DLD1 (cell line): Measurements from ENCODE around the gene KRTAP4-4.
"Not testable (repeated sequence)": the region's sequence is repeated elsewhere in the genome, so short reads cannot be mapped to it uniquely, and the experiment has no call there.

ENCODE experiments used
- in situ Hi-C: cut with HindIII; loops from 2 replicates; pipeline ENCODE4 v1.10.0; 2017; ENCODE audit warnings: low sequenced_read_pairs

KRTAP4-4 gene

DNA sequence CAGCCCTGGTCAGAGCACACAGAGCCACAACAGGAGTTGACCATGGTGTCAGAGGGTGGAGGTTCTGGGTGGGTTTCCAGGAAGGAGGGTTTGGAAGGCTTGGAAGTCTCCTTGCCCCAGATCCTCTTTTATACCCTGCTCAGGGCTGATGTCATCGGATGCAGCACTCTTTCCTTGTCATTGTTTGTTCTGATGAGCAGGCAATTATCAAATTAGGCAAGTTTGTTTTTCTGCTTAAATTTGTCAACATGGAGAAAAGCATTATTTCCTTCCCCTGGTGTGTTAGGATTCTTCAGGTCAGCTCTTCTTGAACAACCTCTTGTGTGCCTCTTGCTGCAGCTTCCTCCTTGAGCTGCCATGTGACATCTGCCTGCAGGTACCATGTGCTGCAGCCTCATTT, at the start of gene KRTAP4-4:
Gene KRTAP4-4 (minus strand): TSS at position 101 of the 400 bp plus-strand sequence. CDS start 57 bp downstream, at position 44.
- in situ Hi-C loops, result no loop called here

DNA sequence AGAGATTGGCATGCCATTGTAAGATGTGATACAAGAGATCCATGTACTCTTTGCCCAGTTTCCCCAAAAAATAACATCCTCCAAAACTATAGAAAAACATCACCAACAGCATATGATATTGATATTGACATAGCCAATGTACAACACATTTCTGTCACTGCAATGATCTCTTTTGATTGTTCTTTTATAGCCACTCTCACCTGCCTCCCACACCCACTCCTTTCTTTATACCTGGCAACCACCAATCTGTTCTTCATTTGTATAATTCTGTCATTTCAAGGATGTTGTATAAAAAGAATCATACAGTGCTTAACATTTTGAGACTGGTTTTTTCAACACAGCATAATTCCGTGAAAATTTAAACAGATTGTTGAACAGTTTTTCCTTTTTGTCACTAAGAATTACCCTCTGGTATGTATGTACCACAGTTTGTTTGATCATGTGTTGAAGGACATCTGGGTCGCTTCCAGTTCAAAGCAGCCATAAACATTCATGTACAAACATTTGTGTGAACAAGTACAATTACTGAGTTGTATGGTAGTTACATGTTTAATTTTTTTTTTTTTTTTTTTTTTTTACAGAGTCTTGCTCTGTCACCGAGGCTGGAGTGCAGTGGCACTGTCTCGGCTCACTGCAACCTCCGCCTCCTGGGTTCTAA, 39.0 kb upstream of the KRTAP4-4 start:
- in situ Hi-C loops, result no loop called here

DNA sequence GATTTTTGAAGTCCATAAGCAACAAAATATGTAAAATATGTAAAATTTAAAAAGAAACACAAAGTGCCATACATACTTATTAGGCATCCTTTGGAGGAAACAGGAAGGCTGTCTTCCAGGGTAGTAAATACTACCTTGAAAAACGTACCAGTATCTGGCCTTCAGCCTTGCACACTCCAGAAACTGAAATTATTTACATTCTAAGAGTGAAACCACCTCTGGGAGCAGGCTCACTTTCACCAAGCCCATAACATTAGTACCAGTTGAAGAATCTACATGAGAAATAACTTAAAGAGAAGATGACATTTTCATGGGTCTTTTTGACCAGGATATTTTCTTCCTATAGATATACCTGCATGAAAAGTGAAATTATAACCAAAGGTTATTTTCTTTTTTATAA, 35.5 kb upstream of the KRTAP4-4 start:
- in situ Hi-C loops, result no loop called here

DNA sequence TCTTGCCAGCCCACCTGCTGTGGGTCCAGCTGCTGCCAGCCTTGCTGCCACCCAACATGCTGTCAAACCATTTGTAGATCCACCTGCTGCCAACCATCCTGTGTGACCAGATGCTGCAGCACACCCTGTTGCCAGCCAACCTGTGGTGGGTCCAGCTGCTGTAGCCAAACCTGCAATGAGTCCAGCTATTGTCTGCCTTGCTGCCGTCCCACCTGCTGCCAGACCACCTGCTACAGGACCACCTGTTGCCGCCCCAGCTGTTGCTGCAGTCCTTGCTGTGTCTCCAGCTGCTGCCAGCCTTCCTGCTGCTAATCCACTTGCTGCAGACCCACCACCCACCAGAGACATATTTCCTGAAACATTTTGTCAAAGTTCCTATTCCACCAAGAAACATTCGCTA, 29.8 kb upstream of the KRTAP4-4 start:
- in situ Hi-C loops, result no loop called here

DNA sequence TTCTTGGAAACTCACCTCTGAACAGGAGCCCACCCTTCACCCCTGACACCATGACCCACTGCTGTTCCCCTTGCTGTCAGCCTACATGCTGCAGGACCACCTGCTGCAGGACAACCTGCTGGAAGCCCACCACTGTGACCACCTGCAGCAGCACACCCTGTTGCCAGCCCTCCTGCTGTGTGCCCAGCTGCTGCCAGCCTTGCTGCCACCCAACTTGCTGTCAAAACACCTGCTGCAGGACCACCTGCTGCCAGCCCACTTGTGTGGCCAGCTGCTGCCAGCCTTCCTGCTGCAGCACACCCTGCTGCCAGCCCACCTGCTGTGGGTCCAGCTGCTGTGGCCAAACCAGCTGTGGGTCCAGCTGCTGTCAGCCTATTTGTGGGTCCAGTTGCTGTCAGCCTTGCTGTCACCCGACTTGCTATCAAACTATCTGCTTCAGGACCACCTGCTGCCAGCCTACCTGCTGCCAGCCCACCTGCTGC, 29.3 kb upstream of the KRTAP4-4 start, which contains the start of gene KRTAP9-1:
Gene KRTAP9-1 (plus strand): TSS at position 51 of the 482 bp plus-strand sequence. CDS start 0 bp downstream, at position 51.
- in situ Hi-C loops, result not testable (repeated sequence)

DNA sequence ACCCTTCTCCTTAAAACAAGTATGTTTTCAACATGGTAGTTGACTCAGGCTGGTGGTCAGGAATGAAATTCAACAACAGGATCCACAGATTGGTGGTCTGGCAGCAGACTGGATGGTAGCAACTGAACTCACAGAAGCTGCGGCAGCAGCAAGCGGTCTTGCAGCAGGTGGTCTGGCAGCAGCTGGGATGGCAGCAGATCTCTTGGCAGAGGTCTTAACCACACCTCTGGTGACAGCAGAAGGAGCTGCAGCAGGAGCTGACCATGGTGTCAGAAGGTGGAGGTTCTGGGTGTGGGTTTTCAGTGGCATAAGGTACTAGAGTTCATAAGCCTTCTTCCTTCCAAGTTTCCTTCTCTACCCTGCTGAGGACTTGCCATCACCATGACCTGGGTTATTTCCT, 26.3 kb upstream of the KRTAP4-4 start:
- in situ Hi-C loops, result no loop called here

DNA sequence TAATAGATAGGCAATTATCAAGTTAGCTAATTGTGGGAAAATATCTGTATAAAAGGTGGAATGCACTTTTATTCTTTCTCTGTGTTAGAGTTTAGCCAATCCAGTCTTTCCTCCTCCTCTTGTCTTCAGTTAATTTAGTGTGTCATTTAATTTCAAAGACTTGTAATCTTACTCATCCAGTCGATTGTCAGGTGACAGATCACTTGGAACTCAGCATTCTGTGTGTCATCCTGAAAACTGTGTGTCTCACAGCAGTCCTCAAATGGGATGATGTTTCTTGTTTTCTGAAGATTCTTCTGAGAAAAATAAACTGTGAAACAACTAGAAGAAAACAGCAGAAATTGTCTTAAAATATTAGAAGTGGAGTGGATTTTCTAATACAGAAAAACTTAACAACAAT, 24.5 kb upstream of the KRTAP4-4 start:
- in situ Hi-C loops, result no loop called here

DNA sequence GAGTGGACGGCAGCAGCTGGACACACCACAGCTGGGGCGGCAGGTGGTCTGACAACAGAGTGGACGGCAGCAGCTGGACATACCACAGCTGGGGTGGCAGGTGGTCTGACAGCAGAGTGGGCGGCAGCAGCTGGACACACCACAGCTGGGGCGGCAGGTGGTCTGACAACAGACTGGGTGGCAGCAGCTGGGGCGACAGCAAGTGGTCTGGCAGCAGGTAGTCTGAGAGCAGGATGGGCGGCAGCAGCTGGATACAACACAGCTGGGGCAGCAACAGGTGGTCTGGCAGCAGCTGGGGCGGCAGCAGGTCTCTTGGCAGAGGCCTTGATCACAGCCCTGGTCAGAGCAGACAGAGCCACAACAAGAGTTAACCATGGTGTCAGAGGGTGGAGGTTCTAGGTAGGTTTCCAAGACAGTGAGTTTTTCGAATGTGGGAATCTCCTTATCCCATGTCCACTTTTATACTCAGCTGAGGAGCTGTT, 24.0 kb upstream of the KRTAP4-4 start, which contains the start of gene KRTAP4-1:
Gene KRTAP4-1 (minus strand): TSS at position 432 of the 482 bp plus-strand sequence. CDS start 57 bp downstream, at position 375.
- in situ Hi-C loops, result no loop called here

DNA sequence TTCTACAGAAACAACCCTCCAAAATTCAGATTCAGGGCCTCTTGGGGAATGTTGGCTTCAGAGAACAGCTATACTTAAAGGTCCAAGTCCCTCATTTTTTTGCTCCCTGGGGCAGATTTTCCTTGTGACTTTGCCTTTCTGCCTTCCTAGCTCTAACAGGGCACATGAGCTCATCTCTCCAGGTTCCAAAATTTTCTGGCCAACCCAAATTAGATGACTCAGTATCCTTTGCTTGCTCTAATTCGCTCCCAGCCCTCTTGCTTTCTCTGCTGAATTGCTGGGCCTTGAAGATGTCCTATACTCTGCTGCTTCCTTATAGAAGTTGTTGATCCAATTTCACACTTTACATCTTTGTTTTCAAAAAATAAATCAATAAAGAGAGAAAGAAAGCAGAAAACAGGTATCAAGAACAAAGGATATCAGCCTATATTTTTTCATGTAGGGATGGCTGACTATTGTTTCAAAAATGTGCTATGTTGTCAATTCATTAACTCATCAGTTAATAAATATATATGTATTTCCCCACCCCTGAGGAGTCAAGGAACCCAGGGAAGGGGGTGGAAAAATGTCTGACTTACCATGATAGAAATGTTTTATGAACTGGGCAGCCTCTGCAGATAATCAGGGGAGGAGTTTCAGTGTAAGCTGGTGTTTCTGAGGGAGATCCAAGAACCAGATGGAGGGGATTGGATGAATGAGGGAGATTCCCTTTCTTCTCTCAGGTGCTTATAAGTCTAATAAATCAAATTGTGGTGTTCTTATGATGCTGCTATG, 18.5 kb upstream of the KRTAP4-4 start:
- in situ Hi-C loops, result no loop called here

DNA sequence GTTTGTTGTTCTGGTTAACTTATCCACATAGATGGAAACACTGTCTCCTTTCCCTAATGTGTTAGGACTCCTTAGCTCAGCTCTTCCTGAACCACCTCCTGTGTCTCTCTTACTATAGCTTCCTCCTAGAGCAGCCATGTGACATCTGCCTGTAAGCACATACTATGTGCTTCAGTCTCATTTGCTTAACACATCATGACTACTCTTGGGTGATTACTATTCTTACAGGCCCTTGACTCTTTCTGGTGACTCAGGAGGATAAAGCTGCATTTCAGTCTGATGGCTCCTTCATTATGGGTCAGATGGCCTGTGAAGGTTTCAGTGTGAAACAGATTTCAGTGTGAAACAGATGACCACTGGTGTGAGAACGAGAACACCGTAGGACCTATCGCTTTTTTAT, 17.8 kb upstream of the KRTAP4-4 start:
- in situ Hi-C loops, result no loop called here

DNA sequence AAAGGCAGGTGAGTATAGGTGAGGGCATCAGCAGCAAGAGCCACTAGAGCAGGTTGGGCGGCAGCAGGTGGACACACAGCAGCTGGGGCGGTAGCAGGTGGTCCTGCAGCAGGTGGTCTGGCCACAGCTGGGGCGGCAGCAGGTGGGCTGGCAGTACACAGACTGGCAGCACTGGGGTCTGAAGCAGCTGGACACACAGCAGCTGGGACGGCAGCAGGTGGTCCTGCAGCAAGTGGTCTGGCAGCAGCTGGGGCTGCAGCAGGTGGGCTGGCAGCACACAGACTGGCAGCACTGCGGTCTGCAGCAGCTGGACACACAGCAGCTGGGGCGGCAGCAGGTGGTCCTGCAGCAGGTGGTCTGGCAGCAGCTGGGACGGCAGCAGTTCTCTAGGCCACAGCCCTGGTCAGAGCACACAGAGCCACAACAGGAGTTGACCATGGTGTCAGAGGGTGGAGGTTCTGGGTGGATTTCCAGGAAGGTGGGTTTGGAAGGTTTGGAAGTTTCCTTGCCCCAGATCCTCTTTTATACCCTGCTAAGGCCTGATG, 17.3 kb upstream of the KRTAP4-4 start, which contains the start of gene KRTAP4-2:
Gene KRTAP4-2 (minus strand): TSS at position 495 of the 545 bp plus-strand sequence. CDS start 57 bp downstream, at position 438.
- in situ Hi-C loops, result no loop called here

DNA sequence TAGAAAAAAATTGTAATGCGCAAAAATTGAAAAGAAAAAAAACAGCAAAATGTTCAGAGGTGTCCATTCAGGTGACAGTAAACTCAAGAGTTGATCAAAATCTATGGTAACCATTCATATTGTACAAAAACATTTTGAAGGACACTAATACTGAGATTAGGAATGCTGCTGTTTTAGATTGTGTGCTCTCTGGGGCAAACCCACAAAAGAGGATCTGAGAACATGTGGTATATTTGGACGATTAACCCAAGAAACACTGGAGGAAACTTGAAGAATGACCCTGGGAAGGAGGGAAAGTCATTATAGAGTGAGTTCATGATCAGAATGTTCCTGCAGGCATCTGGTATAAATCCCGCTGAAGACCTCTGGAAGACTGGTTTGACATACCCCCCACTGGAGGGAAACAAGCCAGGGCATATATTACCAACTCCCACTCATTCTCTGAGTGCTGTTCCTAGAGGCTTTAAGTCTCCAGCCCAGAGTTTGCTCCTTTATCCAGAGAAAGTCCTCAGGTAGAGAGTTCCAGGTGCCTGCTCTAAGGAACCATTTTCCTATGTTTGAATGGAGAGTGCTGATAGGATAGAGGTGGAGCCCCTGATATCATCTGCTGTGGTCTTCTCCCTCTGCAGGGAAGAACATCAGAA, 16.3 kb upstream of the KRTAP4-4 start:
- in situ Hi-C loops, result no loop called here

DNA sequence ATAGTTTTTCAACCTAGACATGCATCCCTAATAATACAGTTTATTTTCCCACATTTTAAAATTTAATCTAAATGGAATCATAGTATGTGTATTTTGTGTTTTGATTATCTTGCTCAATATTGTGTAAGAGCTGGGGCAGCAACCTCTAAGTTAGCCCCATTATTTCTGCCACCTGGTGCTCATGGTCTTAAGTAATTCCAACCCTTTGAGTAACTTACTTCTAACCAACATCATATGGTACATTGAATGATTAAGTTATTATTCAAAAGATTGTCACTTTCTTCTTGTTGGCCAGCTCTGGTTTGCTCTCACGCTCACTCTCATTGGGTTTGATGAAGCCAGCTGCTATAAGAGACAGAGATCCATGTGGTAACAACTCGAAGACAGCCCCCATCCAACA, 11.3 kb upstream of the KRTAP4-4 start:
- in situ Hi-C loops, result no loop called here

DNA sequence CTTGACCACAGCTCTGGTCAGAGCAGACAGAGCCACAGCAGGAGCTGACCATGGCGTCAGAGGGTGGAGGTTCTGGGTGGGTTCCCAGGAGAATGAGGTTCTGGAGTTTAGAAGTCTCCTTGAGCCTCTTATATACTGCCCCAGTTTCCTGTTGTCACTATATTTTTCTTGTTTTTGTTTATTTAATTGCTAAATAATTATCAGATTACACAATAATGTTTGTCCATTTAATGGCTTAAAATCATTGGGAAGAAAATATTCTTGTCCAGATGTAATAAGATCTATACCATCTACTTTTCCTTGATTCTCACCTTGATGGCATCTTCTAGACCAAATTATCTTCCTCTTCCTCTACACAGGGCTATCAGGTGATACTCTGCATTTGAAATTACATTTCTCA, 7.6 kb upstream of the KRTAP4-4 start, which contains the start of gene KRTAP4-3:
Gene KRTAP4-3 (minus strand): TSS at position 101 of the 400 bp plus-strand sequence. CDS start 49 bp downstream, at position 52.
- in situ Hi-C loops, result no loop called here

DNA sequence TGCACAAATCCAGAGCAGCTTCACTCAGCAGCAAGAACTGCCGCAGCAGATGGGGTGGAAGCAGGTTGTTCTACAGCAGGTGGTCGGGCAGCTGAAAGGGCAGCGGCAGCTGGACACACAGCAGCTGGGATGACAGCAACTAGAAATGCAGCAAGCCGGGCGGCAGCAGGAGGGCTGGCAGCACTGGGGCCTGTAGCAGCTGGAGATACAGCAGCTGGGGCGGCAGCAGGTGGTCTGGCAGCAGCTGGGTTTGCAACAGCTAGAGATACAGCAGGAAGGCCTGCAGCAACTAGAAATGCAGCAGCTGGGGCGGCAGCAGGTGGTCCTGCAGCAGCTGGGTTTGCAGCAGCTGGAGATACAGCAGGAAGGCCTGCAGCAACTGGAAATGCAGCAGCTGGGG, 7.0 kb upstream of the KRTAP4-4 start:
- in situ Hi-C loops, result no loop called here

DNA sequence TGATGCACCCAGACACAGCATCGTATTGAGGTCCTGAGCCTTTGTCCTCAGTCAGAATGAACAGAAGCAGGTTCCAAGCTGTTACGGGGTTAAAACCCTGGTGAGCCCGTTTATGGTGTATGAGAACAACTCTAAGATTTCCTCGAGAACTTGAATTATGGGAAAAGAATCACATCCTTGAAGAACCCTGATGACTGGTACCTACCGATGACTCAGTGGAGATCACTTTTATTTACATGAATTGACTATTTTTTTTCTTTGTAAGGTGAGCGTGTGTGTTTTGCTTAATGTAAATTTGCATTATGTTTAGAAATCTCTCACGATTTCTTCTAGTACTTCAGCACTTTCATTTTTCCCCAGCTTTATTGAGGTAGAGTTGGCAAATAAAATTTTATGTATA, 3.3 kb upstream of the KRTAP4-4 start:
- in situ Hi-C loops, result no loop called here

DNA sequence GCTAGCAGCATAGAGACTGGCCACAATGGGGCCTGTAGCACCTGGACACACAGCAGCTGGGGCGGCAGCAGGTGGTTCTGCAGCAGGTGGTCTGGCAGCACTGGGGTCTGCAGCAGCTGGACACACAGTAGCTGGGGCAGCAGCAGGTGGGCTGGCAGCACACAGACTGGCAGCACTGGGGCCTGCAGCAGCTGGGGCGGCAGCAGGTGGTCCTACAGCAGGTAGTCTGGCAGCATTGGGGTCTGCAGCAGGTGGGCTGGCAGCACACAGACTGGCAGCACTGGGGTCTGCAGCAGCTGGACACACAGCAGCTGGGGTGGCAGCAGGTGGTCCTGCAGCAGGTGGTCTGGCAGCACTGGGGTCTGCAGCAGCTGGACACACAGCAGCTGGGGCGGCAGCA, 358 bp downstream of the KRTAP4-4 start:
- in situ Hi-C loops, result not testable (repeated sequence)

DNA sequence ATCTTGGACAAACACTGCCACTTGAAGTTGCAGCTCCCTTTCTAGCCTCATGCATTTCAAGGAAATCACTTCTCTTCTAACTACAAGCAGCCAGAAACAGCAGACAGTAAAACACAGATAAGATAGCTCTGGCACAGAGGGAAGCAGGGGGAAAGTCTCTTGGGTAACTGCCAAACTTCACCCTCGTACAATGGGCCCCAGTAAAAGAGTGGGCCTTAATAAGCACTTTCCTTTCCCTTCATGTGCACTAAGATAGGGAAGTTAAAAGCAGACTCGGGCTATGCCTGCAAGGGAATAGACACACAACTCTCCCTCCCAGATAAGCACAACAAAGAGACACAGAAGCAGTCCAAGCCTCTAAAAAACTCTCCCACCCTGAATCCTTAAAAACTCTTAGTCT, 6.7 kb downstream of the KRTAP4-4 start:
- in situ Hi-C loops, result no loop called here

DNA sequence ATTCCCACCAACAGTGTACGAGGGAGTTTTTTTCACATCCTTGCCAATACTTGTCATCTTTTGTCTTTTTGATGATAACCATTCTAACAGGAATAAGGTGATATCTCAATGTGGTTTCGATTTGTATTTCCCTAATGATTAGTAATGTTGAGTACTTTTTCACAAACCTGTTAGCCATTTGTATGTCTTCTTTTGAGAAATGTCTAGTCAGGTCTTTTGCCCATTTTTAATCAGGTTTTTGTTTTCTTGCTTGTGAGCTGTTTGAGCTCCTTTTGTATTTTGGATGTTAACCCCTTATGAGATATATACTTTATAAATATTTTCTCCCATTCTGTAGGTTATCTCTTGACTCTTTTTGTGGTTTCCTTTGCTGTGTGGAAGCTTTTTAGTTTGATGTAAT, 9.0 kb downstream of the KRTAP4-4 start:
- in situ Hi-C loops, result no loop called here

DNA sequence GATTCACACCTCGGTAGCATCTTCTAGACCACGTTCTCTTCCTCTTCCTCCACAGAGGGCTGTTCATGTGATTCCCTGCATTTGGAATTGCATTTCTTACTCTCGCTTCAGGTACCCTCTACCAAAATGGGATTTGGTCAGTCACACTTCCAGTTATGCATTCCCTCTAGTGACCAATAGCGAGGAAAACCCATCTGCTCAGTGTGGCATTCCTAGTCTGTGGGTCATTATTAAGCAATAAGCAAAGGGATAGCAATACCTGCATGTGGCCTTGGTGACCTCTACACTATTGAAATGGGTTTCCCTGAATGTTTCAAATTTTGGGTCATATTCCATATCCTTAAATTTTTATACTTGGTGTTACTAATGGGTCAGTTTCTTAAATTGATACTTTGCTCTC, 10.5 kb downstream of the KRTAP4-4 start:
- in situ Hi-C loops, result no loop called here

DNA sequence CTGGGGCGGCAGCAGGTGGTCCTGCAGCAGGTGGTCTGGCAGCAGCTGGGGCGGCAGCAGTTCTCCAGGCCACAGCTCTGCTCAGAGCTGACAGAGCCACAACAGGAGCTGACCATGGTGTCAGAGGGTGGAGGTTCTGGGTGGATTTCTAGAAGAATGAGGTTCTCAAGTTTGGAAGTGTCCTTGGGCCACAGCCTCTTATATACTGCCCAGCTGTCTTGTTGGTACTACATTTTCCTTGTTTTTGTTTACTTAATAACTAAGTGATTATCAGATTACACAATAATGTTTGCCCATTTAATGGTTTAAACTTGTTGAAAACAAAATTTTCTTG, 10.9 kb downstream of the KRTAP4-4 start, which contains the start of gene KRTAP4-5:
Gene KRTAP4-5 (minus strand): TSS at position 174 of the 334 bp plus-strand sequence. CDS start 58 bp downstream, at position 116.
- in situ Hi-C loops, result no loop called here
